GM08714 (cell line): ENCODE measurements around the gene ELMO1.

Experiments
- H3K4me3 ChIP-seq: fragments of 200-500 bp; sonication (Bioruptor generic); 2 replicates; pipeline ENCODE4 v1.5.1; 2014; ENCODE audit warnings: mild to moderate bottlenecking, low read length, inconsistent platforms
- ZNF274 ChIP-seq: IDR thresholded peaks from 2 replicates; pipeline ENCODE4 v1.6.1; 2012; ENCODE audit warnings: mild to moderate bottlenecking, low read depth, low read length

ELMO1 gene

DNA sequence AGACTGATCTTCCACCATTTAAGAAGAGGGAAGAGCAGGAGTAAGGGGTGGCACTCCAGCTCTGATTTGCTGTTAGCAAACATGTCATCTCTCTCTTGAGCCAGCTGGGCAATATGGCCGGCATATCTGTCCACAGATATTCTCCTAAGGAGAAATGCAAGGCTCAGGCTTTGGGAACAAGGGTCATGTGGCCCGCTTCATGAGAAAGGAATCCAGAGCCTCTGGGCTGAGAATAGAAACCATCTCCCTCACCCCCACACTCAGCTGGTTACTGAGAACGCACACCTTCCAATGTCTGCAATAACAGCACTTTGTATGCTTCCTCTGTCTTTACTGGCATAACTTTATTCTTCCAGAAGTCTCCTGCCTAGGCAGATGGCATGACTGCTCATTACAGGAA, 171.2 kb downstream of the ELMO1 start:
- TF ChIP-seq ZNF274: no peak
- H3K4me3 ChIP-seq: no peak overlapping the region

DNA sequence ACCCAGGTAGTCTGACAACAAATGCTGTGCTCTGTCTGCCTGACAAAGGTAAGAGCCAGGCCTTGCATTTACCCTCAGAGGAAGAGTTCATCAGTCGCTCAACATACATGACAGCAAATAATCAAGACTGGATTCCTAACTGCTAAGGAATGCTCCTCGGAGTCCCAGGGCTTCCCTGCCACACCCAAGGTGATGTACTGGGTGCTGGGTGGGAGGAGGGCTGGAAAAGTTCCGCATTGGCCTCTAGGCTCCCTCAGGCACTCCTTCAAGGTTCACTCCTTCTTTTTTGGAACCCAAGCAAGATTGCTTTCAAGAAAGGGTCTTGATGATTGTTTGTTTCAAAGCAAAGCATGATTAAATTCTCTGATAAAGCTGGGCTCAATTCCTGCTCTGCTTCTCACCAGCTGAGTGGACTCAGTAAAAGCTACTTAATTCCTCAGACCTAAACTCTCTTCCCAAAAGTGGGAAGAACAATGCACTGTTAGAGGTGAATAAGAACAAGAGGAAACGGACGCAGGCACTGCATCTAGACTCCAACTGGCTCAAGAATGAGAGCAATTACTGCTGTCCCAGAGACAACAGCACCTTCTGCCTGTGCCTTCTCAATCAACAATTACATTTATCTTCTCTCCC, 173.5 kb downstream of the ELMO1 start:
- no peak for TF ChIP-seq ZNF274
- H3K4me3 ChIP-seq: no peak overlapping the region

DNA sequence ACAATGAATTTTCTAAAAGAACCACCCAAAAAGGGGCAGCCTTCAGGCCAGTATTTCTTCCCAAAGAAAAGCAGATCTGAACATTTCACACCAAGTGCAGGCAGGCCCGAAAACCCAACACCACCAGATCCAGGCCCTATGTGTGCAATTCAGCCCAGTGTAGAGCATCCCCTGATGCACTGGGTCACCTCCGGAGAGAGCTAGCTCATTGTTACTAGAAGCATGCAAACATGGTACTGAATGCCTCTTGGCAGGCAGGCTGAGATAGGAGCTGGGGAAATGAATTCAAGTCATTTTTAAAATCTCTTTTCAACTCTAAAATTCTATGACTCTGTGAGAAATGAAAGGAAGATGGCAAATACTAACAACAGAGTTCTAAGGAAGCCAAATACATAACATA, 174.8 kb downstream of the ELMO1 start:
- no peak overlapping the region for H3K4me3 ChIP-seq
- TF ChIP-seq ZNF274: no peak

DNA sequence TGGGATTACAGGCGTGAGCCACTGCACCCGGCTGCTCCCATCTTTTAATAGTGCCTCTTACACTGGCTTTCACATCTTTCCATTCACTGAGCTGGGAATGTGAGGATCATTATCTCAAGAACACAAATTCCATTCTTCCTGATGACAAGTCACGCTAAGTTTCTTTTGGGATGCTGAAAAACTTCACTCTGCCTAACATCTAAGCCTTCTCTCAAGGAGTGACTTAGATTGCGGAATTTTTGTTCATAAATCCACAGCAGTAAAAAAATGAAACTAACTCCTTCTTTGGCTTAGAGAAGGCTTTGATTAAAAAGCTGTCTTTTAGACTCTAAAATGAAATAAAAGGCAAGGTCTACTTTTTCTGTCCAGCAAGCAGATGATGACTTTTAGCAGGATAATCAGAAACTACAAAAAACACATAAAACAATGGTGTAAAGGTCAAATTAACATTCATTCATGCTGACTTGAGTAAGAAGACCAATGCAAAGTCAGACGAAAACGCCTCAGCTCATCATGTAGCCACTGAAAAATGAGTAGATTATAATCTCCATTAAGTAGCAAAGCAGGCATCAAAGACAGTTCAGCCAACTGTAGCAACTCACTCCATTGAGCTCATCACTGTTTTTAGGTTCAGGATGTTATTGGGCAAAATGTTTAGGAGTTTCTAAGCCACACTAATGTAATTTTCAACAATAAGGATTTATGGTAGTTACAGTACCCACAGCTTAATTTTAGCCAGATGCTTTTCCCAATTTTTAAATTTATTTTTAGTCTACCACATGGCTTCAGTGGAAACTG, 178.8 kb downstream of the ELMO1 start:
- no peak overlapping the region for H3K4me3 ChIP-seq
- TF ChIP-seq ZNF274: no peak

DNA sequence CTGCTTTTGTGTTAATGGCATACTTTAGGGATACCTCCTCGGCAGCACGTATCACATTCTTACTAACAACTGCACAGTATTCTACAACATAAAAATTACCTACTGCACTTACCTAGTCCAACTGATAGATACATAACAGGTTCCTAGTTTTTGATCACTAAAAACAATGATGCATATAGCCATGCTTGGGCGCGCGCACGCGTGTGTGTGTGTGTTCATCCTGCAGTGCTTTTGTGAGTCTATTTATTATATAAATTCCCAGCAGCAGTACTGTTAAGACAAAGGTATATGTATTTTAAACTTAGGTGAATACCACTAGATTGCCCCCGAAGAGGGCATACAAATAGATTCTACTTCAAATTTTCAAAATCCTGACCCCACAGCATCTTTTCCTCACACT, 181.4 kb downstream of the ELMO1 start:
- no peak overlapping the region for H3K4me3 ChIP-seq
- no peak for TF ChIP-seq ZNF274

DNA sequence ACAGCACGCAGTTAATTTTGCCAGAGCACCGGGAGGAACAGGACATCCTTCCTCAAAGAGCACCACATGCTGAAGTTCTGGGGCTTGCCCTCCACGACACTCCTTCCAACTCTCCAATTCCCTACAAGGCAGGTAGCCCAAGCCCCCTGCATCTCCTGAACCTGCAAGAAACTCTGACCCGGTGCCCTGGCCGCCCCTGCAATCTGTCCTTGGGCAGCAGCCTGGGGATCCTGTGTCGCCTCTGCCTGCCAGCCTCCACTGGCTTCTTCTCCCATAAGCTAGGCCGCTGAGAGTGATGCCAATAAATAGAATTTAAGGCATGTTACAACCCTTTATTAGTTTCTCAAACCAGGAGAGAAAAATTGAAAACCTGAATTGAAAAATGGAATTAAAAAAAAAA, 182.8 kb downstream of the ELMO1 start:
- H3K4me3 ChIP-seq: no peak overlapping the region

DNA sequence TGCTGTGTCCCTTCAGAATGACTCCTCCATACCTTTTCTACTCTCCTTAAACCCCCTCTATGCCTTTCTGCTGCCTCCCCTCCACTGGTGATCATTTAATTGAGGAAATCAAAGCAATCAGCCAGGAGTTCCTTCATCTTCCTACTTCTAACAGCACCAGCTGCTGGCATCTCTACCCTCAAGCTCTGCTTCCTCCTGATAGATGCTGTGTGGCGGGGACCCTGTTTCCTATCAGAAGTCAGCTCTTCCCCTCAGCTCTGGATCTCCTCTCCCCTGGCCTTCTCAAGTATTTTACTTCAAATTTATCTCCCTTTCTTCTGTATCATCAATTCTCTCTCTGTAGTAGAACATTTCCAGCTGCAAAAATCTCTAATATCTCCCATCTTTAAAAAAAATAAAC, 183.7 kb downstream of the ELMO1 start:
- H3K4me3 ChIP-seq: no peak overlapping the region
- TF ChIP-seq ZNF274: no peak

More for the DNA sequence above, 182.8 kb downstream of the ELMO1 start:
- TF ChIP-seq ZNF274: no peak

DNA sequence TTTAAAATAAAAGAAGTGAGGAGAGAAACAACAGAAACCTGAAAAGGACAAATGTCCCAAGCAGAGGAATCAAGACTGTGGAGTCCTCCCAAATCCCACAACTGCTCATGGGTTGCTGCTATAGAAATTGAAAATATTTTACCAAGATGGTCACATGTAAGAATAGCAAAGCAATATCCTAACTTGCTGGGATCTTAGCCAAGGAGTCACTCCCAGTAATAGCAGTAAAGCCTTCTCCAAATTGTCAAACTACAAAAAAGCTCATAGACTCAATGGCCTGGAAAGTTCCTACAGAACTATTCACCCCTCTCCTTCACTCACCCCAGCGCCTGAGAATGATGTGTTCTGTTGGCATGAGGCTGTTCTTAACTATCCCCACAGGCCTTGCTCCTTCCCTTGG, 186.5 kb downstream of the ELMO1 start:
- no peak for TF ChIP-seq ZNF274
- no peak overlapping the region for H3K4me3 ChIP-seq

DNA sequence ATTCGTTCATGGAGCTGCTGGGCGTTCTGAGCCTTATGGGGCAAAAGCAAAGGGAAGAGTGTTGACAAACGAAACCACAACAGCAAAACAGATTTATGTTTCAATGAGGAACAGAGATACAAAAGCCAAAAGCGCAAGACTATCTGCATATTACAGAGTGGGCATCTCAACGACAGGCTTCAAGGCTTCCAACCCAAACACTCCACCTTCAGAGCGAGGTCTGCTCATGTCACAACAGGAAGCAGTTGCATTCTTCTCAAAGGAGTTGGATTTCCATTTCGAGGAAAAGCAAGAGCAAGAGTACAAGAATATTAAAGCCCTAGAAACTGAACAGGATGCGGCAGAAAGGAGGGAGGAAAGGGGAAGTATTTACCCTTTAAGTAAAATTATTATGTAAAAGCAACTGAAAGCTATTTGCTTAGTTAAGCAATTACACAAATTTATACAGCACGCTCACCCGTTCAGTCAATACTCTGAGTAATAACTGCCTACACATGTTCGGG, 189.3 kb downstream of the ELMO1 start:
- no peak for TF ChIP-seq ZNF274
- no peak overlapping the region for H3K4me3 ChIP-seq

DNA sequence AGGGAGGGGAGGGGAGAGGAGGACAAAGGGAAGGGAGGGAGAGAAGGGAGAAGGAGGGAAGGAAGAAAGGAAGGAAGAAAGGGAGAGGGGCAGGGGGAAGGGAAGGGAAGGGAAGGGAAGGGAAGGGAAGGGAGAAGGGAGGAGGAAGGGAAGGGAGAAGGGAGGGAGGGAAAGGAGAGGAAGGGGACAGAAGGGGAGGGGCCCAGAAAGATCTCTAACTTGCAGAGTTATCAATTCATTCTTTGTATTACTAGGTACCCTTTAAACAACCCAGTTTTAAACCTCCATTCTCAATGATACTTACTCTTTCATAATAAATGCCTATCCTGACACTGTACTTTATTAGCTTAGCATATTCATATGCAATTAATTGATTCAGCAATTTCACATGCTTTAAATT, 192.0 kb downstream of the ELMO1 start:
- TF ChIP-seq ZNF274: no peak
- no peak overlapping the region for H3K4me3 ChIP-seq

DNA sequence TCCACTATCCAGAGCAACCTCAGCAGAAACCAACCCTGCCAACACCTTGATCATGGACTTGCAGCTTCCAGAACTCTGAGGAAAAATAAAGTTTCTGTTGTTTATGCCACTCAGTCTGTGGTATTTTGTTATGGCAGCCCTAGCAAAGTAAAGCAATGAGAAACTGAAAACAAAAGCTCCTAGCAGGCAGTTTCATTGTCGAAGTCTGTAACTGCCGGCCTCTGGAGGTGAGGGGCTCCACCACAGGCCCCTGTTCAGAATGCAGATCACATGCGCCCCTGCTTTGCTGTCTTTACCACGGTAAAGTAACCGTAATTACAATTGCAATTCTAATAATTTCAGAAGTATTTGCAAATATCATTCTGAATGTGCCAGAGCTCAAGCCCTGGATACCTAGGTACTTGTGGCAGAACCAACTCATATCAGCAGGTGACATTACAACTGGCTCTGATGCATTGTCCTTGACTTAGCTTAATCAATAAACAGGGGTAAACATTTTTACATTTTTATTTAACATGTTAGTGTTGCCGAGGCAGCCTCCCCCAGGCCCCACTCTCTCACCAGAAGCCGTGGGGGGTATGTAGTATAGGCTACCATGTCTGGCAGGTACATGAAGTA, 193.2 kb downstream of the ELMO1 start:
- H3K4me3 ChIP-seq: no peak overlapping the region
- no peak for TF ChIP-seq ZNF274

DNA sequence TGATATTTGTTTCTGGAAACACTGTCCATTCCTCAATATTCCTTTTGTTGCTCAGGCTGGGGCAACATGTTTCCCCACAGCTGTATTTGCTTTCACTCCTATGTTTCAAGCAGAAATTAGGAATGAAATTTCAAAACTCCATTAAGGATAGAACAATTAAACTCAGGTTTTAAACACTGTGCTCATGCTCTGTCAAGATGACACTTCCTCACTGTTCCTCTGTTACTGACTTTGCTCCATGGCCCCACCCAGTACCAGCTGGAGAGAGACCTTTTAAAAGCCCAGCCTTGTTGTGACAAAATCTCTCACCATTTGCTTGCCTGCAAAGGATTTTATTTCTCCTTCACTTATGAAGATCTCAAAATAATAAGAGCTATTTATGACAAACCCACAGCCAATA, 197.4 kb downstream of the ELMO1 start:
- no peak for TF ChIP-seq ZNF274
- H3K4me3 ChIP-seq: no peak overlapping the region

DNA sequence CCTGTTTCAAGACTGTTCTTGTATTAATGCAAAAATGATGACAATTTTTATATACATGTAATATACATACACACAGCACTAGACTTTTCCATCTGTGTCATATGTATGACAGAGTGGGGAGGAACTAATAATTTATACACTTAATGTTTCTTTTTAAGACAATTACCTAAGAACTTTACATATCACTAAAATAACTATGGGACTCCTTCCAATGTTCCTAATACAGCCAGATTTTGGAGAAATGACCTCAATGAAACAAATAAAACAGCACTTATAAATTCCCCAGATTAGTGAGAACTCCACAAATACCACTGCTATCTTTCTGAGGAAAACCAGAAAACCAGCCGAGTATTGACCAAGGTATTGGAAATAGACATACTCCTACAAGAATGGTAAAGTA, 199.4 kb downstream of the ELMO1 start:
- no peak overlapping the region for H3K4me3 ChIP-seq
- TF ChIP-seq ZNF274: no peak

DNA sequence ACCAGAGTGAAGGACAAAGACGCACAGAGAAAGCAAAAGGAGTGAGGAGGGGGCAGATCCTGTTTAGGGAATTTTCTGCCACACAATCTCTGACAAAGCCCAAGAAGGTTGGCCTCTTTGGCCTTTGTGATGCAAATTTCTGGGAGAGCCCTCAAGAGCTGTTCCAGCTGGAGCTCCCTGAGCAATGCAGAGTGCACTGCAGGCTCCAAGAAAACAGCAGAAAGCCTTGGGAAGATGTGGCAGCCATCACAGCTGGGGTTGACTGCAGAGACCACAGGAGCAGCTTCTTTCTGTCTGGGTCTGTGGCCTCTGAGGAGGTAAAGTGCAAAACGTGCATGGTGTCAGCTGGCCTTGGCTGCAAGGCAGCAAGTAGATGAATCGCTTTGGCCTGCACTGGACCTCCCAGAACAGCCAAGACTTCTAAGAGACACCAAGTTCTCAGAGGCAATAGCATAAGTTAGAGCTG, 200.2 kb downstream of the ELMO1 start:
- no peak for TF ChIP-seq ZNF274
- H3K4me3 ChIP-seq: no peak overlapping the region

DNA sequence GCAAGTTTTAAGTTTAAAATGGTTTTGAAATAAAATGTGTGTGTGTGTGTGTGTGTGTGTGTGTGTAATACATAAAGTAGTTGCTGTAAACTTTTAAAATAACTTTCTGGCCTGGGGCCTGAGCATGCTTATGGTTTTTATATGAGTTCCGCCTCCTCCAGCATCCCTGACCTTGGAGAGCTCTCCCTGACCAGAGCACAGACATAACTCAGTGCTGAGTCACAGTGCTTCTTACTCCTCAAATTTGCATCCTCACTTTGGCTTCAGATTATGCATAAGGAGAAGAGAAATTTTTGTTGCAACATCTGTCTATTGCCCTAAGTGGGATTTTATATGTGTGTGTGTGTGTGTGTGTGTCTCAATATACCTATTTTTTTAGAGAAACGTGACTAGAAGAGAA, 200.8 kb downstream of the ELMO1 start:
- no peak overlapping the region for H3K4me3 ChIP-seq
- TF ChIP-seq ZNF274: no peak
